Measurements from ENCODE around the gene AMER2. TPM values are rescaled to one million over a fixed set of nuclear protein-coding genes. Genes with fewer than 3 reads are reported as not detected.
"Not testable (repeated sequence)": the region's sequence is repeated elsewhere in the genome, so short reads cannot be mapped to it uniquely, and the experiment has no call there.

The AMER2 gene
- total and polyA plus RNA-seq, 2 donors = under 0.01 to 0.05 TPM

DNA sequence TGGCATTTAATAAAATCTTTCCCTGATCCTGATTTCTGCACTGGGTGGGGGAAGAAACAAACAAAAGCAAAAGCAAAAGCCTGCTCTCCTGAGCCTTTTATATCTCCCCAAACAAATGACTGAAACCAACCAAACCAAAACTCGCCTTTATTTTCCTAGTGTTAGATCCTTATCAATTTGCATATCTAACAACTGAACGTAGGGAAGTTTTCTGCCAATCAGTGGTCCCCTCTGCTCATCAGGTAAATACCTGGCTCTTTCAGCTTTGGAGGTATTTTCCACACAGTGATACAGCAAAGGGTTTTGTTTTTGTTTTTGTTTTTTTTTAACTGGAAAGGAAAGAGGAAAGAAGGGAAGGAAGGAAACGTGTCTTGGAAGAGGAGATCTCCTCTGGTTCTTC lies 3.3 kb downstream of the AMER2 start:
- peaks cover 0 to 4% of the 10 kb centered on the region in 2 donors for H3K4me1 ChIP-seq (ENCODE audit: control insufficient read depth in 2 of 2, insufficient read depth in 2 of 2, low read length in 2 of 2)
- peaks cover 33 to 53% of the 10 kb centered on the region in 2 donors for H3K27me3 ChIP-seq (ENCODE audit: control insufficient read depth in 2 of 2, insufficient read depth in 1 of 2, low read length in 1 of 2)
- H3K4me3 ChIP-seq (ENCODE audit: low read length in 2 of 2) = no peak overlapping the region
- no peak for DNase-seq (ENCODE audit: low read depth in 6 of 9, low spot score in 9 of 9)
- no peaks in the 10 kb centered on the region for H3K36me3 ChIP-seq (ENCODE audit: control insufficient read depth in 2 of 2, insufficient read depth in 2 of 2, low read length in 1 of 2)
- WGBS = 39% methylated on average over 3 of the region's 3 CpGs
- H3K9me3 ChIP-seq (ENCODE audit: control insufficient read depth in 2 of 2, insufficient read depth in 1 of 2, low read length in 1 of 2) = no peaks in the 10 kb centered on the region
- H3K27ac ChIP-seq (ENCODE audit: low read depth in 1 of 2, low read length in 1 of 2) = no peak overlapping the region

DNA sequence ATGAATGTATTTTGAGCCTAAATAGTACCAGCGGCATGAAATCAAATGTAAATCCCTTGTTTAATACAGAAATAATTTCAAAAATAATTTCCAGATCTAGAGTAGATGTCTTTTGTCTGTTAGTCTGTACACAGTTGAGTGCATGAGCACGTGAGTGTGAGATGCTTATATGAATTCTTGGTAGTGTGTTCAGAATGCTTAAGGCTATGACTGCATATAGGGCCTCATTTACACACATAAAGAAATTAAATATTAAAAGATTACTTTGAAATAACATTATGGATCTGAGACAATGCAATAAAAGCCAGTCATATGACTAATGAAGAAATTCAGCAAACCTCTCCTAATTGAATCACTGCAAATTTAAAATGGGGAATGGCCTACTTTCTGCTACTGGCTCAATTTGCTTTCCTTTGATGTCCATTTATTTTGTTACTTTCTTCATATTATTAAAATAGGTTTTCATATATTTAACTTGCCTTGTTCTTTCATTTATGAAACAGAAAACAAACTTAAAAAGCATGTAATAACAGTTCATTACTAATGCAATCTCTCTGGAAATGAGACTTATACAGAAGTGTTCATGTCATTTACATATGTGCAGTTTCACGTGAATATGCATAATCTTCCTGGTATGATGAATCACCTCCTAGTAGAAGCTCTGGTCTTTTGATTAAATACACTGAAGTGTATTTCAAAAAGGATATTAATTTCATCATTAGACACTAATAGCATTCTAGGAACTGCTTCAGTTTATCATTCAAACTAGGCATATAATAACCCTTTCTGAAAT lies 4.5 kb downstream of the AMER2 start:
- H3K9me3 ChIP-seq (ENCODE audit: control insufficient read depth in 2 of 2, insufficient read depth in 1 of 2, low read length in 1 of 2) = no peaks in the 10 kb centered on the region
- no peak for DNase-seq (ENCODE audit: low read depth in 6 of 9, low spot score in 9 of 9)
- H3K4me1 ChIP-seq (ENCODE audit: control insufficient read depth in 2 of 2, insufficient read depth in 2 of 2, low read length in 2 of 2) = peaks cover 0 to 4% of the 10 kb centered on the region in 2 donors
- no peak overlapping the region for H3K4me3 ChIP-seq (ENCODE audit: low read length in 2 of 2)
- H3K27ac ChIP-seq (ENCODE audit: low read depth in 1 of 2, low read length in 1 of 2) = no peak overlapping the region
- 95% methylated on average over 3 of the region's 3 CpGs for WGBS
- H3K36me3 ChIP-seq (ENCODE audit: control insufficient read depth in 2 of 2, insufficient read depth in 2 of 2, low read length in 1 of 2) = no peaks in the 10 kb centered on the region
- peaks cover 29 to 43% of the 10 kb centered on the region in 2 donors for H3K27me3 ChIP-seq (ENCODE audit: control insufficient read depth in 2 of 2, insufficient read depth in 1 of 2, low read length in 1 of 2)

DNA sequence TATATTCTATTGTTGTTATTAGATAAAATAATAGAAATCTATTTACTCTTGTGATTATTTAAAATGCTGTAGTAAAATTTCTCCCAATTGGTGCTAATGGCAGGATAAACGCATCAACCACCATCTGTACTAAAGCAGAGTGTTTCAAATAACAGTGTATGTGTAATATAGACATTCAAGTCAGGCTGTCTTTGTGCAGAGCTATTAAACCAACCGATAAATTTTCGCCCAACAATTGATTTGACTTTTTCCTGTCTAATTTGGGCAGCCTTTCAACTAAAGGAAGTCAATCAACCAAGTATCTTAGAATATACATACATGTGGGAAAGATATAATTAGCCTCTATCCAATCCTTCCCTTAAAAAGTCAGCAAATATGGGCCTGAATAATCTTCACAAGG lies 5.8 kb downstream of the AMER2 start:
- H3K36me3 ChIP-seq (ENCODE audit: control insufficient read depth in 2 of 2, insufficient read depth in 2 of 2, low read length in 1 of 2) = no peaks in the 10 kb centered on the region
- peaks cover 19 to 30% of the 10 kb centered on the region in 2 donors for H3K27me3 ChIP-seq (ENCODE audit: control insufficient read depth in 2 of 2, insufficient read depth in 1 of 2, low read length in 1 of 2)
- no peak overlapping the region for H3K27ac ChIP-seq (ENCODE audit: low read depth in 1 of 2, low read length in 1 of 2)
- no peaks in the 10 kb centered on the region for H3K4me1 ChIP-seq (ENCODE audit: control insufficient read depth in 2 of 2, insufficient read depth in 2 of 2, low read length in 2 of 2)
- no peaks in the 10 kb centered on the region for H3K9me3 ChIP-seq (ENCODE audit: control insufficient read depth in 2 of 2, insufficient read depth in 1 of 2, low read length in 1 of 2)
- DNase-seq (ENCODE audit: low read depth in 6 of 9, low spot score in 9 of 9) = no peak
- 93% methylated on average over 3 of the region's 3 CpGs for WGBS
- H3K4me3 ChIP-seq (ENCODE audit: low read length in 2 of 2) = no peak overlapping the region

DNA sequence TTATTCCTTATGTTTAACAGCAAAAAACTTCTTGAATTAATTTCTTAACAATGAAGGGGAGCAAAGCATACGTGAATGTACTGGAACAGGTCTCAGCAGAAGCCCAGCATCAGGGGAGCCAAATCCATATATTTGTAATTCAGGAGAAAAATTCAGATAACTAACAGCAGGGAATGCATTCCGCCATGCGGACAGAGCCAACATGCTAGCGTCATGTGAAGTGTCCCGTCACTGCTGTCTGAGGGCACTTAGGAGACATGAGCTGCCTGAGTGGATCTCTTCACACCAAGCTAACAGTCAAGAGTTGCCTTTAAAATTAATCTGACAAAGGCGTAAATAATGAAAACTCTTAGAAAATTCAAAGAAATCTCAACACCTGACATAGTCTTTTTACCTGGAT lies 6.4 kb downstream of the AMER2 start:
- no peak for DNase-seq (ENCODE audit: low read depth in 6 of 9, low spot score in 9 of 9)
- Histone ChIP-seq H3K36me3 (ENCODE audit: control insufficient read depth in 2 of 2, insufficient read depth in 2 of 2, low read length in 1 of 2) (no peaks in the 10 kb centered on the region), H3K4me1 (ENCODE audit: control insufficient read depth in 2 of 2, insufficient read depth in 2 of 2, low read length in 2 of 2) (no peaks in the 10 kb centered on the region), H3K27me3 (ENCODE audit: control insufficient read depth in 2 of 2, insufficient read depth in 1 of 2, low read length in 1 of 2) (peaks cover 12 to 24% of the 10 kb centered on the region in 2 donors), H3K4me3 (ENCODE audit: low read length in 2 of 2) (no peak overlapping the region), H3K27ac (ENCODE audit: low read depth in 1 of 2, low read length in 1 of 2) (no peak overlapping the region), H3K9me3 (ENCODE audit: control insufficient read depth in 2 of 2, insufficient read depth in 1 of 2, low read length in 1 of 2) (no peaks in the 10 kb centered on the region)
- WGBS = 79% methylated on average over 6 of the region's 6 CpGs

DNA sequence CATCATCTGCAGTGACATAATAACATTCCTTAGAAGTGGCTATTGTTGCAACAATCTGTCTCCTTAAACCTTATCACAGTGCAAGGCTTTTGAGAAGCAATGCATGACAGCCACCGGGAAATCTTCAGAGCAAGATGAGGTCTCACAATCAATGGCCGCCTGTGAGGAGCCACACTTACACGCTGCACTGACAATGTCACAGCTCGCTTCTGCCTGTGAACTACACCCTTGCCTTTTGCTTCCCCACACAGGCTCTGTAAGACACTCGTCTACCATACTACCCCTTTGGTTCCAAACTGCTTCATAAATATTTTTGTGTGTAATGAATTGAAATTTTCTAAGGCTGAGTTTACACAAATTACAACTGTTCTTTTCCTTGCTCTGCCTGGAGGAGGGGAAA lies 6.9 kb downstream of the AMER2 start:
- DNase-seq (ENCODE audit: low read depth in 6 of 9, low spot score in 9 of 9); H3K4me3 ChIP-seq (ENCODE audit: low read length in 2 of 2); H3K9me3 ChIP-seq (ENCODE audit: control insufficient read depth in 2 of 2, insufficient read depth in 1 of 2, low read length in 1 of 2); H3K27ac ChIP-seq (ENCODE audit: low read depth in 1 of 2, low read length in 1 of 2); H3K4me1 ChIP-seq (ENCODE audit: control insufficient read depth in 2 of 2, insufficient read depth in 2 of 2, low read length in 2 of 2); H3K36me3 ChIP-seq (ENCODE audit: control insufficient read depth in 2 of 2, insufficient read depth in 2 of 2, low read length in 1 of 2): not testable (repeated sequence)
- 63% methylated on average over 5 of the region's 5 CpGs for WGBS
- peaks cover 7 to 19% of the 10 kb centered on the region in 2 donors for H3K27me3 ChIP-seq (ENCODE audit: control insufficient read depth in 2 of 2, insufficient read depth in 1 of 2, low read length in 1 of 2)

DNA sequence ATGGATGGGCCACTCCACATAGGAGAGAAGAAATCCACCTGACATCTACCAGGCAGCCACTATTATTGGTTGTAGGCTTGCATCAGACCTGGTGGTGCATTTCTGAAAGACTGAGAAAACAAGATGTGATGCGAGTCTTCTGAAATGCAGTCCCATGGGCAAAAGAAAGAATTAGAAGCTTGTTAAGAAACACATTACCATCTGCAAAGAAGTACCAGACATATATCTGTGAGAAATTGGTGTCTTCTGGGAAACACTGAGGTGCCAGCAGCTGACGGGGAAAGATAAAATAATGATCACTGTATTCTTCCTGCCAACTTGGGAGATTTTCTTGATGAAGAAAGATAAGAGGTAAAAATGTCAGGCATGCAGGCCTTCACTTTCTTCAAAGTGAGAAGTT lies 14.4 kb downstream of the AMER2 start:
- no peak overlapping the region for H3K4me3 ChIP-seq (ENCODE audit: low read length in 2 of 2)
- no peaks in the 10 kb centered on the region for H3K36me3 ChIP-seq (ENCODE audit: control insufficient read depth in 2 of 2, insufficient read depth in 2 of 2, low read length in 1 of 2)
- H3K9me3 ChIP-seq (ENCODE audit: control insufficient read depth in 2 of 2, insufficient read depth in 1 of 2, low read length in 1 of 2) = no peaks in the 10 kb centered on the region
- WGBS = 89% methylated on average over 2 of the region's 2 CpGs
- H3K27me3 ChIP-seq (ENCODE audit: control insufficient read depth in 2 of 2, insufficient read depth in 1 of 2, low read length in 1 of 2) = peaks cover 0 to 1% of the 10 kb centered on the region in 2 donors
- no peak overlapping the region for H3K27ac ChIP-seq (ENCODE audit: low read depth in 1 of 2, low read length in 1 of 2)
- H3K4me1 ChIP-seq (ENCODE audit: control insufficient read depth in 2 of 2, insufficient read depth in 2 of 2, low read length in 2 of 2) = no peaks in the 10 kb centered on the region
- no peak for DNase-seq (ENCODE audit: low read depth in 6 of 9, low spot score in 9 of 9)

DNA sequence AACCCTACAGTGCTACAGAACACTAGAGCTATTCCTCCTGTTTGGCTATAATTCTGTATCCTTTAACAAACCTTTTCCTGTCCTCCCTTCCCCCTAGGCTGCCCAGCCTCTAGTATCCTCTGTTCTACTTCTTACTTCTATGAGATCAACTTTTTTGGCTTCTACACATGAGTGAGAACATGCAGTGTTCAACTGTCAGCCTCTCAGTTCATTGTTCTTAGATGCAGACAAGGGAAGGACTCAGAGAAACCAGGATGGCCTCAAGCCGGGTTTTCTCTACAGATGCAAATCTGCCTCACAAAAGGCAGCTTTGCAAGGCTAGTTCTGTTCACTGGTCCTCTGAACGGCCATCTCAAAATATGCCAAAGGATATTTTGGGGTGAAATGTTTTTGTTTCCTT lies 18.4 kb downstream of the AMER2 start:
- Histone ChIP-seq H3K36me3 (ENCODE audit: control insufficient read depth in 2 of 2, insufficient read depth in 2 of 2, low read length in 1 of 2) (no peaks in the 10 kb centered on the region), H3K27me3 (ENCODE audit: control insufficient read depth in 2 of 2, insufficient read depth in 1 of 2, low read length in 1 of 2) (peaks cover 0 to 2% of the 10 kb centered on the region in 2 donors), H3K9me3 (ENCODE audit: control insufficient read depth in 2 of 2, insufficient read depth in 1 of 2, low read length in 1 of 2) (no peaks in the 10 kb centered on the region), H3K4me1 (ENCODE audit: control insufficient read depth in 2 of 2, insufficient read depth in 2 of 2, low read length in 2 of 2) (no peaks in the 10 kb centered on the region), H3K27ac (ENCODE audit: low read depth in 1 of 2, low read length in 1 of 2) (no peak overlapping the region), H3K4me3 (ENCODE audit: low read length in 2 of 2) (no peak overlapping the region)
- 61% methylated on average over 2 of the region's 2 CpGs for WGBS
- DNase-seq (ENCODE audit: low read depth in 6 of 9, low spot score in 9 of 9) = no peak

DNA sequence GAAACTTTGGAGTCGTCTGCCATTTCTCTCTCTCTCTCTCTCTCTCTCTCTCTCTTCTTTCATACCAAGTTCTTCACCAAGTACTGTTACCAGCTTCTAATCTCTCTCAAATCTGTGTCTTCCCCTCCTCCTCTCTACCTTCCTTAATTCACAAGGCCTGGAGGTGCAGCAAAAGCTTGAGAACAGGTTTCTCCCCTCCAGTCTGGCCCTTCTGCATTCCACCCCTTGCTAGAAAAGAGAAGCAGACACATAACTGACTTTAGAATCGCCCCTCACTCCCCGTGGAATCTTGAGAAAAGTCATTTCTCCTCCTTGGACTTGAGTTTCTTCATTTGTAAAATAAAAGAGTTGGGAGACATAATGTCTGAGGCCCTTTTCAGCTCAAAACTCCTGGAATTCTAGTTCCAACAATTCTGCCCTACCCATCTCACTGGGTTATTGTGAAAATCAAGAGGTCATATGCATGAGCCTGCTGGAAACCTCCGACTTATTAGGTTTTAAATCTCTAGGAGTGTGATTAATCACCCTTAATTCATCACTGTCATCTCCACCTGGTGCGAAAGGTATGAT lies 20.4 kb downstream of the AMER2 start:
- Histone ChIP-seq H3K27me3 (ENCODE audit: control insufficient read depth in 2 of 2, insufficient read depth in 1 of 2, low read length in 1 of 2) (peaks cover 0 to 2% of the 10 kb centered on the region in 2 donors), H3K4me3 (ENCODE audit: low read length in 2 of 2) (no peak overlapping the region), H3K27ac (ENCODE audit: low read depth in 1 of 2, low read length in 1 of 2) (no peak overlapping the region), H3K9me3 (ENCODE audit: control insufficient read depth in 2 of 2, insufficient read depth in 1 of 2, low read length in 1 of 2) (no peaks in the 10 kb centered on the region), H3K36me3 (ENCODE audit: control insufficient read depth in 2 of 2, insufficient read depth in 2 of 2, low read length in 1 of 2) (no peaks in the 10 kb centered on the region), H3K4me1 (ENCODE audit: control insufficient read depth in 2 of 2, insufficient read depth in 2 of 2, low read length in 2 of 2) (no peaks in the 10 kb centered on the region)
- 64% methylated on average over 5 of the region's 5 CpGs for WGBS
- DNase-seq (ENCODE audit: low read depth in 6 of 9, low spot score in 9 of 9) = no peak

DNA sequence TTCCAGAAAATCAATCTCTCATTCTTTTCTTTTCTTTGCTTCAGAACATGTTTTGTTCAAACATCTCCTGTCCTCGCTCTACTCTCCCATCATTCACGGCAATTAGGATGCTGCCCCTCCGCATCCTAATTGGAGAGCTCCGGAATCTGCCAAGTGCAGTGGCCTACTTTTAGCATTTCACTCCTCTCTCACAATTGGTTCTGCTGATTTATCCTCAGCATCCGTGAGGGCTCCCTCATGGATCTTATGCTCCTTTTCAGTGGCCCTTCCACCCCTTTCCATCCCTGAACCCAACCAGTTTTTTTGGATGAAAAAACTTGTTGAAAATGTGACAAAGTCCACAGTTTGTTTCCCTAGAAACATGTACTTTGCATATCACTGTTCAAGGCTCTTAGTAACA lies 22.4 kb downstream of the AMER2 start:
- Histone ChIP-seq H3K4me1 (ENCODE audit: control insufficient read depth in 2 of 2, insufficient read depth in 2 of 2, low read length in 2 of 2) (no peaks in the 10 kb centered on the region), H3K36me3 (ENCODE audit: control insufficient read depth in 2 of 2, insufficient read depth in 2 of 2, low read length in 1 of 2) (no peaks in the 10 kb centered on the region), H3K9me3 (ENCODE audit: control insufficient read depth in 2 of 2, insufficient read depth in 1 of 2, low read length in 1 of 2) (no peaks in the 10 kb centered on the region), H3K27ac (ENCODE audit: low read depth in 1 of 2, low read length in 1 of 2) (no peak overlapping the region), H3K27me3 (ENCODE audit: control insufficient read depth in 2 of 2, insufficient read depth in 1 of 2, low read length in 1 of 2) (peaks cover 0 to 2% of the 10 kb centered on the region in 2 donors), H3K4me3 (ENCODE audit: low read length in 2 of 2) (no peak overlapping the region)
- 93% methylated on average over 5 of the region's 5 CpGs for WGBS
- no peak for DNase-seq (ENCODE audit: low read depth in 6 of 9, low spot score in 9 of 9)
